Panc1 (cell line): ENCODE data around the gene NUDT7.

ENCODE experiments used
- POLR2AphosphoS5 ChIP-seq: IDR thresholded peaks from 2 replicates; pipeline ENCODE4 v1.6.1; 2012; ENCODE audit warnings: mild to moderate bottlenecking, low read depth, low read length, moderate library complexity
- SIN3A ChIP-seq: IDR thresholded peaks from 2 replicates; pipeline ENCODE4 v1.6.1; 2012; ENCODE audit warnings: low read depth, mild to moderate bottlenecking, low read length, moderate library complexity, borderline replicate concordance; ENCODE audit not compliant: insufficient read depth
- TCF7L2 ChIP-seq: IDR thresholded peaks from 2 replicates; pipeline ENCODE4 v1.6.1; 2011; ENCODE audit warnings: mild to moderate bottlenecking, low read depth, low read length, inconsistent platforms
- TF ChIP-seq, protein P1 (sequence below), 2 experiments: IDR thresholded peaks; 2 replicates each; pipeline ENCODE4 v1.6.1; 2011 to 2012; ENCODE audit warnings: low read depth in 2 of 2, control low read depth in 1 of 2, low read length in 1 of 2, mild to moderate bottlenecking in 1 of 2, moderate library complexity in 1 of 2; ENCODE audit not compliant: insufficient read depth in 1 of 2
- TF ChIP-seq, protein P2 (sequence below): fragments of 450-650 bp; IDR thresholded peaks from 2 replicates; pipeline ENCODE4 v1.5.1; 2017; ENCODE audit warnings: mild to moderate bottlenecking

DNA sequence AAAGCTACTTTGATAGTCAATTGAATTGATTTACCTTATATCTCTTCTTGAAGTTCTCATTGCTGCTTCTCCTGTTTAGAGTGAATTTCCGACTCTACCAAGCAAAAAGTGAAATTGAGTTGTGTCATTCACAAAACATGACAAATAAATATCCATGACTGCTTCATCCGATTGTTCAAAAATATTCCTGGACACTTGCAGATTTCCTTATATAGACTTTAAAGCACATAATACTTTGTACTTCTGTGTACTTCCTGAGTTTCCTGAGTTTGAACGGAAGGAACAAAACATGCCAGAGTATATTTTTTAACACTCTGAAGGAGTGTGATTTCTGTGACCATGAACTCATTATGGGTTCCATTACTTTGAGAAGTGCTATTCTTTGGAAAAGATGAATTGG is 45.5 kb downstream of the NUDT7 start:
- TF ChIP-seq, protein P1, sequence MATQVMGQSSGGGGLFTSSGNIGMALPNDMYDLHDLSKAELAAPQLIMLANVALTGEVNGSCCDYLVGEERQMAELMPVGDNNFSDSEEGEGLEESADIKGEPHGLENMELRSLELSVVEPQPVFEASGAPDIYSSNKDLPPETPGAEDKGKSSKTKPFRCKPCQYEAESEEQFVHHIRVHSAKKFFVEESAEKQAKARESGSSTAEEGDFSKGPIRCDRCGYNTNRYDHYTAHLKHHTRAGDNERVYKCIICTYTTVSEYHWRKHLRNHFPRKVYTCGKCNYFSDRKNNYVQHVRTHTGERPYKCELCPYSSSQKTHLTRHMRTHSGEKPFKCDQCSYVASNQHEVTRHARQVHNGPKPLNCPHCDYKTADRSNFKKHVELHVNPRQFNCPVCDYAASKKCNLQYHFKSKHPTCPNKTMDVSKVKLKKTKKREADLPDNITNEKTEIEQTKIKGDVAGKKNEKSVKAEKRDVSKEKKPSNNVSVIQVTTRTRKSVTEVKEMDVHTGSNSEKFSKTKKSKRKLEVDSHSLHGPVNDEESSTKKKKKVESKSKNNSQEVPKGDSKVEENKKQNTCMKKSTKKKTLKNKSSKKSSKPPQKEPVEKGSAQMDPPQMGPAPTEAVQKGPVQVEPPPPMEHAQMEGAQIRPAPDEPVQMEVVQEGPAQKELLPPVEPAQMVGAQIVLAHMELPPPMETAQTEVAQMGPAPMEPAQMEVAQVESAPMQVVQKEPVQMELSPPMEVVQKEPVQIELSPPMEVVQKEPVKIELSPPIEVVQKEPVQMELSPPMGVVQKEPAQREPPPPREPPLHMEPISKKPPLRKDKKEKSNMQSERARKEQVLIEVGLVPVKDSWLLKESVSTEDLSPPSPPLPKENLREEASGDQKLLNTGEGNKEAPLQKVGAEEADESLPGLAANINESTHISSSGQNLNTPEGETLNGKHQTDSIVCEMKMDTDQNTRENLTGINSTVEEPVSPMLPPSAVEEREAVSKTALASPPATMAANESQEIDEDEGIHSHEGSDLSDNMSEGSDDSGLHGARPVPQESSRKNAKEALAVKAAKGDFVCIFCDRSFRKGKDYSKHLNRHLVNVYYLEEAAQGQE (IDR thresholded peaks at IDR 0.05; ENCODE audit: insufficient read depth in 1 of 2, low read depth in 2 of 2, low read length in 1 of 2): no peak
- TF ChIP-seq, protein P2, sequence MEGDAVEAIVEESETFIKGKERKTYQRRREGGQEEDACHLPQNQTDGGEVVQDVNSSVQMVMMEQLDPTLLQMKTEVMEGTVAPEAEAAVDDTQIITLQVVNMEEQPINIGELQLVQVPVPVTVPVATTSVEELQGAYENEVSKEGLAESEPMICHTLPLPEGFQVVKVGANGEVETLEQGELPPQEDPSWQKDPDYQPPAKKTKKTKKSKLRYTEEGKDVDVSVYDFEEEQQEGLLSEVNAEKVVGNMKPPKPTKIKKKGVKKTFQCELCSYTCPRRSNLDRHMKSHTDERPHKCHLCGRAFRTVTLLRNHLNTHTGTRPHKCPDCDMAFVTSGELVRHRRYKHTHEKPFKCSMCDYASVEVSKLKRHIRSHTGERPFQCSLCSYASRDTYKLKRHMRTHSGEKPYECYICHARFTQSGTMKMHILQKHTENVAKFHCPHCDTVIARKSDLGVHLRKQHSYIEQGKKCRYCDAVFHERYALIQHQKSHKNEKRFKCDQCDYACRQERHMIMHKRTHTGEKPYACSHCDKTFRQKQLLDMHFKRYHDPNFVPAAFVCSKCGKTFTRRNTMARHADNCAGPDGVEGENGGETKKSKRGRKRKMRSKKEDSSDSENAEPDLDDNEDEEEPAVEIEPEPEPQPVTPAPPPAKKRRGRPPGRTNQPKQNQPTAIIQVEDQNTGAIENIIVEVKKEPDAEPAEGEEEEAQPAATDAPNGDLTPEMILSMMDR: no peak
- TF ChIP-seq POLR2AphosphoS5: no peak
- no peak for TF ChIP-seq SIN3A
- TF ChIP-seq TCF7L2: no peak
